Type B pancreatic cell (in vitro differentiated cells): ENCODE data around the gene ANLN. TPM values are rescaled to one million over a fixed set of nuclear protein-coding genes. Genes with fewer than 3 reads are reported as not detected.
"Not testable (repeated sequence)": the region's sequence is repeated elsewhere in the genome, so short reads cannot be mapped to it uniquely, and the experiment has no call there.

ENCODE experiments used
- DNase-seq: peaks from one replicate; pipeline ENCODE4 v3.0.0; 2021; ENCODE audit warnings: mixed read lengths; ENCODE audit not compliant: unreplicated experiment; ENCODE audit errors: extremely low spot score
- H3K27ac Mint-ChIP-seq: 2 replicates; pipeline ENCODE4 v1.8.0; 2021; ENCODE audit warnings: mild to moderate bottlenecking, mixed read lengths
- H3K27me3 Mint-ChIP-seq: 2 replicates; pipeline ENCODE4 v1.8.0; 2021; ENCODE audit warnings: mixed read lengths
- H3K36me3 Mint-ChIP-seq: 2 replicates; pipeline ENCODE4 v1.8.0; 2021; ENCODE audit warnings: mixed read lengths
- H3K4me1 Mint-ChIP-seq: one replicate; pipeline ENCODE4 v1.8.0; 2021; ENCODE audit warnings: mixed read lengths; ENCODE audit not compliant: unreplicated experiment
- H3K4me3 Mint-ChIP-seq: 2 replicates; pipeline ENCODE4 v1.8.0; 2021; ENCODE audit warnings: mild to moderate bottlenecking, mixed read lengths
- H3K9me3 Mint-ChIP-seq: 2 replicates; pipeline ENCODE4 v1.8.0; 2021; ENCODE audit warnings: mixed read lengths
- CTCF ChIP-seq: fragments of 200-600 bp; sonication (generic); conservative IDR thresholded peaks from 2 replicates; pipeline ENCODE4 v1.5.0; 2021; ENCODE audit warnings: antibody characterized with exemption, mild to moderate bottlenecking
- total RNA-seq: library from RNA; stranded (reverse); gene quantifications from 2 replicates; pipeline ENCODE4 v1.2.1, GENCODE V29; 2021; ENCODE audit warnings: low replicate concordance

The ANLN gene
- total RNA-seq, 1 donor from 2014 or later: 68.3 TPM

- Mint-ChIP-seq H3K4me1 (no peaks in the 10 kb centered on the region), H3K27me3 (no peaks in the 10 kb centered on the region), H3K27ac (no peak overlapping the region), H3K36me3 (no peaks in the 10 kb centered on the region), H3K4me3 (no peak overlapping the region), H3K9me3 (no peaks in the 10 kb centered on the region)
- no peak for TF ChIP-seq CTCF
- DNase-seq: no peak
Observed at GRCh38 chr7:36459236-36459960, 69.7 kb downstream of the ANLN start.

GRCh38 chr7:36460811-36461429 lies 71.3 kb downstream of the ANLN start:
- Mint-ChIP-seq H3K27ac (no peak overlapping the region), H3K36me3 (no peaks in the 10 kb centered on the region), H3K27me3 (no peaks in the 10 kb centered on the region), H3K4me1 (no peaks in the 10 kb centered on the region), H3K4me3 (no peak overlapping the region), H3K9me3 (no peaks in the 10 kb centered on the region)
- no peak for TF ChIP-seq CTCF
- DNase-seq: no peak

- Mint-ChIP-seq H3K36me3 (no peaks in the 10 kb centered on the region), H3K27me3 (no peaks in the 10 kb centered on the region), H3K9me3 (peaks cover 4% of the 10 kb centered on the region), H3K4me3 (no peak overlapping the region), H3K4me1 (peaks cover 5% of the 10 kb centered on the region), H3K27ac (no peak overlapping the region)
- no peak for DNase-seq
- no peak for TF ChIP-seq CTCF
Observed at GRCh38 chr7:36462551-36463137, 73.0 kb downstream of the ANLN start.

GRCh38 chr7:36464271-36464670 lies 74.6 kb downstream of the ANLN start:
- Mint-ChIP-seq H3K9me3 (peaks cover 9% of the 10 kb centered on the region), H3K27me3 (no peaks in the 10 kb centered on the region), H3K4me1 (peaks cover 5% of the 10 kb centered on the region), H3K36me3 (no peaks in the 10 kb centered on the region), H3K4me3 (no peak overlapping the region), H3K27ac (no peak overlapping the region)
- no peak for DNase-seq
- no peak for TF ChIP-seq CTCF

GRCh38 chr7:36466001-36466400 lies 76.3 kb downstream of the ANLN start:
- H3K27ac Mint-ChIP-seq, H3K4me3 Mint-ChIP-seq, H3K9me3 Mint-ChIP-seq, H3K36me3 Mint-ChIP-seq, H3K27me3 Mint-ChIP-seq, DNase-seq, H3K4me1 Mint-ChIP-seq: not testable (repeated sequence)
